ENCODE measurements around the gene PALB2. TPM values are rescaled to one million over a fixed set of nuclear protein-coding genes. Genes with fewer than 3 reads are reported as not detected.

The PALB2 gene
- total RNA-seq, 1 donor from 2014 or later = 8.5 TPM

GRCh38 chr16:23572394-23572793 lies 68.7 kb downstream of the PALB2 start:
- H3K4me3 ChIP-seq (ENCODE audit: low read depth, low read length) = no peak overlapping the region
- TF ChIP-seq CTCF (conservative IDR thresholded peaks at IDR 0.05; ENCODE audit: low read depth, low read length) = no peak
- DNase-seq (ENCODE audit: low read depth) = no peak

- TF ChIP-seq CTCF (conservative IDR thresholded peaks at IDR 0.05; ENCODE audit: low read depth, low read length) = no peak
- DNase-seq (ENCODE audit: low read depth) = no peak
- no peak overlapping the region for H3K4me3 ChIP-seq (ENCODE audit: low read depth, low read length)
Observed at GRCh38 chr16:23571895-23572294, 69.2 kb downstream of the PALB2 start.

GRCh38 chr16:23570992-23571632 lies 70.0 kb downstream of the PALB2 start:
- no peak overlapping the region for H3K4me3 ChIP-seq (ENCODE audit: low read depth, low read length)
- DNase-seq (ENCODE audit: low read depth) = no peak
- TF ChIP-seq CTCF (conservative IDR thresholded peaks at IDR 0.05; ENCODE audit: low read depth, low read length) = no peak

- no peak for TF ChIP-seq CTCF (conservative IDR thresholded peaks at IDR 0.05; ENCODE audit: low read depth, low read length)
- H3K4me3 ChIP-seq (ENCODE audit: low read depth, low read length) = no peak overlapping the region
- DNase-seq (ENCODE audit: low read depth) = no peak
Observed at GRCh38 chr16:23567602-23568001, 73.5 kb downstream of the PALB2 start.

- DNase-seq (ENCODE audit: low read depth) = no peak
- TF ChIP-seq CTCF (conservative IDR thresholded peaks at IDR 0.05; ENCODE audit: low read depth, low read length) = no peak
- H3K4me3 ChIP-seq (ENCODE audit: low read depth, low read length) = no peak overlapping the region
Observed at GRCh38 chr16:23566724-23567123, 74.4 kb downstream of the PALB2 start.

GRCh38 chr16:23564575-23565363 lies 76.3 kb downstream of the PALB2 start:
- no peak for DNase-seq (ENCODE audit: low read depth)
- no peak overlapping the region for H3K4me3 ChIP-seq (ENCODE audit: low read depth, low read length)
- TF ChIP-seq CTCF (conservative IDR thresholded peaks at IDR 0.05; ENCODE audit: low read depth, low read length) = no peak
